Common myeloid progenitor, CD34-positive (primary cell): ENCODE data around the gene CCBE1.

ENCODE experiments used
- CTCF ChIA-PET: fragments of 350-600 bp; sonication (Branson Sonifier 250); formaldehyde crosslinking; loops from one replicate; lab custom pipeline; 2021; ENCODE audit warnings: antibody characterized with exemption; lab: Charles Lee
- POLR2A ChIA-PET: fragments of 350-600 bp; sonication (Branson Sonifier 250); formaldehyde crosslinking; loops from one replicate; lab custom pipeline; 2021; ENCODE audit warnings: antibody characterized with exemption; lab: Charles Lee
- DNase-seq, 3 donors: peaks; one replicate each; pipeline versions ENCODE4 v3.0.0 to v3.0.0-alpha.2; 2013
- H3K27ac ChIP-seq, 2 experiments: 1 replicate in 1 of 2; 2 replicates in 1 of 2; pipeline ENCODE4 v1.7.0; 2013; ENCODE audit warnings: inconsistent platforms in 2 of 2, low read length in 2 of 2, mild to moderate bottlenecking in 2 of 2, low read depth in 1 of 2, moderate library complexity in 1 of 2; ENCODE audit not compliant: severe bottlenecking in 2 of 2, insufficient read depth in 1 of 2, poor library complexity in 1 of 2
- H3K27me3 ChIP-seq, 5 experiments: replicated peaks in 2 of 5; 1 replicate in 3 of 5; 2 replicates in 2 of 5; pipeline versions ENCODE4 v1.6.1 to v1.7.0; 2013; ENCODE audit warnings: low read length in 4 of 5, mild to moderate bottlenecking in 2 of 5, moderate library complexity in 2 of 5, inconsistent platforms in 1 of 5; ENCODE audit not compliant: insufficient read depth in 5 of 5, control insufficient read depth in 4 of 5
- H3K36me3 ChIP-seq, 4 experiments: 1 replicate in 2 of 4; 2 replicates in 2 of 4; pipeline versions ENCODE4 v1.6.1 to v1.7.0; 2013; ENCODE audit warnings: low read length in 3 of 4, control low read depth in 1 of 4, mild to moderate bottlenecking in 1 of 4; ENCODE audit not compliant: control insufficient read depth in 4 of 4, insufficient read depth in 4 of 4
- H3K4me1 ChIP-seq, 4 experiments: 1 replicate in 3 of 4; 2 replicates in 1 of 4; pipeline versions ENCODE4 v1.6.1 to v1.7.1; 2013; ENCODE audit warnings: low read length in 3 of 4, mild to moderate bottlenecking in 3 of 4, control low read depth in 1 of 4, inconsistent platforms in 1 of 4, moderate library complexity in 1 of 4; ENCODE audit not compliant: control insufficient read depth in 4 of 4, insufficient read depth in 4 of 4; ENCODE audit errors: control extremely low read depth in 1 of 4
- H3K4me3 ChIP-seq, 7 experiments: 1 replicate in 4 of 7; 2 replicates in 3 of 7; pipeline versions ENCODE4 v1.5.1 to v1.7.0; 2013; ENCODE audit warnings: mild to moderate bottlenecking in 7 of 7, low read length in 6 of 7, moderate library complexity in 6 of 7, inconsistent platforms in 2 of 7, low read depth in 2 of 7, control low read depth in 1 of 7; ENCODE audit not compliant: insufficient read depth in 4 of 7, control insufficient read depth in 1 of 7; ENCODE audit errors: extremely low read depth in 1 of 7
- H3K9me3 ChIP-seq, 5 experiments: 1 replicate in 4 of 5; 2 replicates in 1 of 5; pipeline versions ENCODE4 v1.6.1 to v1.7.1; 2013; ENCODE audit warnings: low read length in 4 of 5, mild to moderate bottlenecking in 2 of 5, inconsistent platforms in 1 of 5, low read depth in 1 of 5, moderate library complexity in 1 of 5; ENCODE audit not compliant: control insufficient read depth in 4 of 5, insufficient read depth in 2 of 5; ENCODE audit errors: control extremely low read depth in 1 of 5
- WGBS: methylation state at CpG from one replicate; pipeline ENCODE4 v1.1.5; 2013; ENCODE audit not compliant: insufficient coverage; 5-methylcytosine and 5-hydroxymethylcytosine counted together

Gene CCBE1

DNA sequence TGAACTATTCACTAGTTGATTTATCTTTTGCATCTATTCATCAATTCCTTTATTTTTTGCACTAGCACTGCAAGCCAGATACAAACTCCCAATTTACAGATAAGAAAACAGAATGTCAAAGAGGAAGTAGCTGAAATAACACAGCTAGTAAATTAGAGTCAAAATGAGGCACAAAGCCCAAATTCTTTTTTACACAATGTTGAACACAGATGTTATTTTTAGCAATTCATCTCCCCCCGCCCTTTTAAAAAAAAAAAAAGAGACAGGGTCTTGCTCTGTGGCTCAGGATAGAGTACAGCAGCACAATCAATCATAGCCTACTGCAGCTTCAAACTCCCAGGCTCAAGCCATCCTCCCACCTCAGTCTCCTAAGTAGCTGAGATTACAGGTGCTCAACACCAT, 127.8 kb downstream of the CCBE1 start:
- H3K4me3 ChIP-seq = no peak overlapping the region
- POLR2A ChIA-PET = interaction anchor here (0.6 kb wide), 1 partner anchor 96 kb away, joined by 4 read pairs; no protein-coding TSS in a partner anchor
- H3K27me3 ChIP-seq = no peaks in the 10 kb centered on the region

GRCh38 chr18:59567431-59567830, 129.8 kb downstream of the CCBE1 start:
- 100% methylated on average over 5 of the region's 6 CpGs for WGBS
- peaks cover 0 to 18% (median 4%) of the 10 kb centered on the region in 4 experiments for H3K4me1 ChIP-seq
- no peak for DNase-seq
- CTCF ChIA-PET = interaction anchor here (1.0 kb wide), 1 partner anchor 10 kb away, joined by 3 read pairs; no protein-coding TSS in a partner anchor
- no peaks in the 10 kb centered on the region for H3K27me3 ChIP-seq
- no peaks in the 10 kb centered on the region for H3K9me3 ChIP-seq
- H3K4me3 ChIP-seq = no peak overlapping the region
- POLR2A ChIA-PET = no interaction called here
- no peak overlapping the region for H3K27ac ChIP-seq
- H3K36me3 ChIP-seq = no peaks in the 10 kb centered on the region

More for the DNA sequence above, 127.8 kb downstream of the CCBE1 start:
- DNase-seq = peak in 1 of 3 donors; percentile 9
- peaks cover 0 to 27% (median 4%) of the 10 kb centered on the region in 4 experiments for H3K4me1 ChIP-seq
- CTCF ChIA-PET = interaction anchor here (0.9 to 1.3 kb wide), 3 partner anchors 11 to 110 kb away, joined by 3 read pairs; no protein-coding TSS in a partner anchor
- no peaks in the 10 kb centered on the region for H3K9me3 ChIP-seq
- no peak overlapping the region for H3K27ac ChIP-seq
- no peaks in the 10 kb centered on the region for H3K36me3 ChIP-seq
- 17% methylated on average over 1 of the region's 1 CpG for WGBS

- no peak overlapping the region for H3K4me3 ChIP-seq
- peaks cover 0 to 18% (median 4%) of the 10 kb centered on the region in 4 experiments for H3K4me1 ChIP-seq
- ChIA-PET POLR2A (no interaction called here), CTCF (interaction anchor here (0.8 to 1.0 kb wide), 2 partner anchors 10 to 65 kb away, joined by 3 read pairs; no protein-coding TSS in a partner anchor)
- no peak overlapping the region for H3K27ac ChIP-seq
- H3K9me3 ChIP-seq = no peaks in the 10 kb centered on the region
- no peaks in the 10 kb centered on the region for H3K27me3 ChIP-seq
- H3K36me3 ChIP-seq = no peaks in the 10 kb centered on the region
- WGBS = no CpG with 5 or more reads among the region's 4 CpGs
- no peak for DNase-seq
These were observed 130.7 kb downstream of the CCBE1 start for GRCh38 chr18:59566533-59566971.

DNA sequence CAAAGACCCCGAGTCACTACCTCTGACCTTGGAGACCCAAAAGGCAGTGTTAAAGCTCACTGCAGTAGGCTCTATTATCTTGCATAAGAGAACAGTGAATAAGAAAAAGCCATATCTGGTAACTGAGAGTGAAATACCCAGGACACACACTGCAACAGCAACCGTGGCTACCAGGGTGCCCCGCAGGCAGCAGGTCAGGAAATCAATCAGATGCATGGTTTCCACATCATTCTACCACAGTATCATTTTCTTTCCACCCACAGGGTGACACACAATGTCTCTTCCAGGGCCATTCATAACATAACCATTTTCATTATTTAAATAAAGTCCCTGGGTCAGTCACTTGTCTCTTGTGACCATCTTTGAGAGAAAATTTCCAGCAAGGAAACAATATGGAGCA, 131.3 kb downstream of the CCBE1 start:
- H3K9me3 ChIP-seq = no peaks in the 10 kb centered on the region
- WGBS = 90% methylated on average over 3 of the region's 3 CpGs
- H3K36me3 ChIP-seq = no peaks in the 10 kb centered on the region
- CTCF ChIA-PET = interaction anchor here (0.8 kb wide), 1 partner anchor 66 kb away, joined by 3 read pairs; no protein-coding TSS in a partner anchor
- DNase-seq = no peak
- no peaks in the 10 kb centered on the region for H3K27me3 ChIP-seq
- H3K4me1 ChIP-seq = peaks cover 0 to 18% (median 4%) of the 10 kb centered on the region in 4 experiments
- POLR2A ChIA-PET = no interaction called here
- no peak overlapping the region for H3K4me3 ChIP-seq
- no peak overlapping the region for H3K27ac ChIP-seq

DNA sequence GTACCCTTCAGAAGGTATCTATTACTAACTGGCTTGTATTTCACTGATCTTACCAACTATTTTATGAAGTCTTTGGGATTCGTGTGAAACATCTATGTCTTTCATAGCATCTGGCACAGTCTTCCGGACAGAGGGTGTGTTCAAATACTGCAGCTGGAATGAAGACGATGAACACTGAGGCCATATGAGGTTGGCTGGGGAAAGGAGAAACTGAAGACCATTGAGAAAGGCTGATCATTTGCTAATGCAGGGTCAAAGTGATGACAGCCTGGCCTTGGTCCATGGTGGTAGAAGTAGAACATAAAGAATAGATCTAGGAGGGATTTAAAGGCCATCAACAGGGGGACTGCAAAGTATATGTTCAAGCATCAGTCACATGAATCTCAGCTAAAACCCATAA, 132.7 kb downstream of the CCBE1 start:
- 94% methylated on average over 2 of the region's 3 CpGs for WGBS
- no peaks in the 10 kb centered on the region for H3K27me3 ChIP-seq
- H3K27ac ChIP-seq = no peak overlapping the region
- H3K4me3 ChIP-seq = no peak overlapping the region
- peaks cover 0 to 8% (median under 1%) of the 10 kb centered on the region in 4 experiments for H3K4me1 ChIP-seq
- no peaks in the 10 kb centered on the region for H3K36me3 ChIP-seq
- H3K9me3 ChIP-seq = no peaks in the 10 kb centered on the region
- no peak for DNase-seq
- CTCF ChIA-PET = interaction anchor here (1.5 kb wide), 1 partner anchor 259 kb away, joined by 3 read pairs; no protein-coding TSS in a partner anchor
- POLR2A ChIA-PET = no interaction called here

GRCh38 chr18:59563176-59563785, 133.9 kb downstream of the CCBE1 start:
- no peaks in the 10 kb centered on the region for H3K4me1 ChIP-seq
- CTCF ChIA-PET = no interaction called here
- WGBS = 95% methylated on average over 2 of the region's 3 CpGs

DNA sequence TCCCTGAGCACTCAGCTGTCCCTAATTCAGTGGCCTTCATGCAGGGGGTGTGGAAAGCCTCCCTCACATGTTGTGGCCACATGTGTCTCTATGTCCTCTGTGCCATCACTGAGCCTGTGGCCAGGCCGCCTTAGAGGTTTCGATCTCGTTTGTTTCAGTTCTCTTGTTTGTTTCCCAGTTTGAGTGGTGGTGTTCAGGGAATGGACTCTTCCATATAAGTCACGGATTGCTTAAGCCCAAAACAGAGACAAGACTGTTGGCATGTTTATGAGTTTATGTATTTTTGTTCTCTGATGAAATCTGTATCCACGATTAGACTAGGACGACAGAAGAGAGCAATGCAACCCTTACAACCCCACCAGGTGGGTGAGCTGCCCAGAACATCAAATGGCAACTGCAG, 134.5 kb downstream of the CCBE1 start:
- H3K27ac ChIP-seq = no peak overlapping the region
- WGBS = 67% methylated on average over 3 of the region's 6 CpGs
- no peaks in the 10 kb centered on the region for H3K4me1 ChIP-seq
- POLR2A ChIA-PET = no interaction called here
- CTCF ChIA-PET = no interaction called here
- DNase-seq = no peak
- H3K36me3 ChIP-seq = no peaks in the 10 kb centered on the region
- peaks cover 0 to 3% (median 1%) of the 10 kb centered on the region in 5 experiments for H3K9me3 ChIP-seq
- H3K4me3 ChIP-seq = no peak overlapping the region
- no peaks in the 10 kb centered on the region for H3K27me3 ChIP-seq

More at GRCh38 chr18:59563176-59563785, 133.9 kb downstream of the CCBE1 start:
- no peak for DNase-seq
- no peaks in the 10 kb centered on the region for H3K36me3 ChIP-seq
- peaks cover 0 to 2% (median 0%) of the 10 kb centered on the region in 5 experiments for H3K9me3 ChIP-seq
- H3K27ac ChIP-seq = no peak overlapping the region
- no peak overlapping the region for H3K4me3 ChIP-seq
- POLR2A ChIA-PET = no interaction called here
- H3K27me3 ChIP-seq = no peaks in the 10 kb centered on the region
